GM21528 (cell line): ENCODE measurements around the gene CELF5.

ENCODE experiments used
- ATAC-seq: cut with Tn5 transposase; IDR thresholded peaks from one replicate; pipeline ENCODE4 v1.9.1; 2021; ENCODE audit warnings: mild to moderate bottlenecking, moderate library complexity; ENCODE audit not compliant: unreplicated experiment, low FRiP score

The CELF5 gene

DNA sequence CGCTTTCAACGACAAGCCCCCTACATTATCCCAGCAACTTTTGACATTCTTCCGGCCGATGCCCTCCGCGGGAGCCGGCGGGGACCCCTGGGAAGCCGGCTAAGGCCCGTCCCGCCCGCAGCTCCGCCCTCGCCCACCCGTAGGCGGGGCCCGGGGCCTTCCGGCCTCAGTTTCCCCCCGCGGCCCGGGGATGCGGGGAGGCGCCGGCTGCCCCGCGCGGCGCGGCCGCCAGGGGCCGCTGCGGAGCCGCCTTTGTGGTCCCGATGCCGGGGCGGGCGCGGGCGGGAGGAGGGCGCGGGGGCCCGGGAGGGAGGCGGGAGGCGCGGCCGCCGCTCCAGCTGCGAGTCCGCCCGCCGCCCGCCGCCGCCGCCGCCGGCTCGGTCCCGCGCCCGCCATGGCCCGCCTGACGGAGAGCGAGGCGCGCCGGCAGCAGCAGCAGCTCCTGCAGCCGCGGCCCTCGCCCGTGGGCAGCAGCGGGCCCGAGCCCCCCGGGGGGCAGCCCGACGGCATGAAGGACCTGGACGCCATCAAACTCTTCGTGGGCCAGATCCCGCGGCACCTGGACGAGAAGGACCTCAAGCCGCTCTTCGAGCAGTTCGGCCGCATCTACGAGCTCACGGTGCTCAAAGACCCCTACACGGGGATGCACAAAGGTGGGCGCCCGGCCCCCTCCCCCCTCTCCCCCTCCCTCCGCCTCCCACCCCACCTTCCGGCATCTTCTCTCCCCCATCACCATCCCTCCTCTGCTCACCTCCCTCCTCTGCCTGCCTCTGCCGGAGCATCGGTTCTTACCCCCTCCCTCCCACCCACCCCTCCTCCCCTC is at the start of gene CELF5:
TSS of gene CELF5 (plus strand) at position 316 of the 823 bp plus-strand sequence. CDS start at position 395, 79 bp downstream.
- no peak for ATAC-seq

DNA sequence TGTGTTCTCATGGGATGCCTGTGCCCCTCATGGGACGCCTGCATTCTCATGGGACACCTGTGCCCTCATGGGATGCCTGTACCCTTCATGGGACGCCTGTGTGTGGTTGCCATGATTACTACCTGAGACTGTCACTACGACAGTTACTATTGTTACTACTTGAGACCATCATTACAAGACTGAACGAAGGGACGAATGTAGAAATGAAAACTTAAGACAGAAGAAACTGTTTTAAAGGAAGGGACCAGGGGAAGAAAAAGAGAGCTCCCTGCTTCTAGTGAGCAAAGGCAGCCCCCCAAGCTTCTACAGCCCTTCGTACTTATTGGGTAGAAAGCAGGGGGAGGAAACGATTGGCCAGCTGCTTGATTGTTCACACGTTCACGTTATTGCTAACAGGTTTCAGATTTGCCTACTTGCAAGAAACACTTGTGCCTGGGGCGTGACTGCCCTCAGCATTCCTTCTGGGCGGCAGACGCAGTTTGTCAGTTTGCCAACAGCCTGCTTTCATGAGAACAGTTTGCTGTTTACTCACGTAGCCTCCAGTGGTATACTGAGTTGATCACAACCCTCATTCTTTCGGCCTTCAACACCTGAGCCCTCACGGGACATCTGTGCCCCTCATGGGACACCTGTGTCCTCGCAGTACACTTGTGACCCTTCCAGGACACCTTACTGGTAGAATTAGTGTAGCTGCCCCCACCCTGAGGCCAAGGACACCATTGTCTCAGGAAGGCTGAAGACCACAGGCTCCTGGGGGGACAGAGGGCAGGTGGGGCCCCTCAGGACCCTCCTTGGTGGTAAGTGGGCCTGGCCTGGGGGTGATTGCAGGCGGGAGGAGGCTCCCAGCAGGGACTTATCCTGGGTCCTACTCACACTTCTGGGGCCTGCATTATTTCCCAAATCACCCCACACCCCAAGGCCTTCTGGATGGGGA is 48.4 kb upstream of the CELF5 start:
- ATAC-seq = no peak

DNA sequence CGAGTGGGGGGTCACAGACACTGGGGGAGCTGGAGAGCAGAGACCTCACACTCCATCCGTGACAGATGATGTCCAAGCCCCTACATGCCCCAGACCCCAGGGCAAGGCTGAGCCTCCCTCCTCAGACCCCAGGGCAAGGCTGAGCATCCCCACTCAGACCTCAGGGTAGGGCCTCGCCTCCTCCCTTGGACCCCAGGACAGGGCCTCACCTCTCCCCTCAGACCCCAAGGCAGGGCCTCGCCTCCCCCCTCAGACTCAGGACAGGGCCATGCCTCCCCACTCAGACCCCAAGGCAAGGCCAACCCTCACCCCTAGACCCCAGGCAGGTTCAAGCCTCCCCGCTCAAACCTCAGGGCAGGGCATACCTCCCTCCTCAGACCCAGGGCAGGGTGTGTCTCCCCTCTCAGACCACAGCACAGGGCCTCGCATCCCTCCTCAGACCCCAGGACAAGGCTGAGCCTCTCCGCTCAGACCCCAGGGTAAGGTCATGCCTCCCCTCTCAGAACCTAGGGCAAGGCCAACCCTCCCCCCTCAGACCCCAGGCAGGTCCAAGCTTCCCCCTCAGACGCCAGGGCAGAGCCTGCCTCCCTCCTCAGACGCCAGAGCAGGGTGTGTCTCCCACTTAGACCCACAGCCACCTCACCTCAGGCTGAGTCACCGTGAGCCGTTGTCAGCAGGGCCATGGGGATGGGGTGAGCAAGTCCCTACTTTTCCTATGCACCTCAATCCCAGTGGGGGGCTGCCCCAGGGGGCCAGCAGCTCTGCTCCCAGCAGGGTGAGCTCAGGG is 47.6 kb upstream of the CELF5 start:
- ATAC-seq = no peak

DNA sequence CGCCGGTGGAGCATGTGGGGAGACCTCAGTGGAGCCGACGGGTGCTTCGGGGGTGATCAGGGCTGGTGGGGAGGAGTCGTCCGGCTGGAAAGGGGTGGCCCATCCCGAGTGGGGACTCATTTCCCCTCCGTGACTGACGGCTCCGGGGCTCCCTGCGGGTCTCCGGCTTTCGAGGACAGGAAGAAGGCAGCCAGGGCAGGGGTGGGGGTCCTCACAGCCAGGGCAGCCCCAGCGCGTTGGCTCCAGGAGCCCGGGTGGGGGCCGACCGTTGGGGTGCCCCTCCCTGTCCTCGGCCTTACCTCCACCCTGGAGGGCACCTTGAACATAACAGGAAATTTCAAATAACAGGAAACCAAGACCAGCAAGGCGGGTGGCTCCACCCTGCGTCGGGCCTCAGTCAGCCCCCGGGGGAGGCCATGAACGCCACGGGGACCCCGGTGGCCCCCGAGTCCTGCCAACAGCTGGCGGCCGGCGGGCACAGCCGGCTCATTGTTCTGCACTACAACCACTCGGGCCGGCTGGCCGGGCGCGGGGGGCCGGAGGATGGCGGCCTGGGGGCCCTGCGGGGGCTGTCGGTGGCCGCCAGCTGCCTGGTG is 46.0 kb upstream of the CELF5 start, which contains the start of gene S1PR4:
TSS of gene S1PR4 (plus strand) at position 393 of the 596 bp plus-strand sequence. CDS start at position 417, 24 bp downstream.
- peak; percentile 39 for ATAC-seq

DNA sequence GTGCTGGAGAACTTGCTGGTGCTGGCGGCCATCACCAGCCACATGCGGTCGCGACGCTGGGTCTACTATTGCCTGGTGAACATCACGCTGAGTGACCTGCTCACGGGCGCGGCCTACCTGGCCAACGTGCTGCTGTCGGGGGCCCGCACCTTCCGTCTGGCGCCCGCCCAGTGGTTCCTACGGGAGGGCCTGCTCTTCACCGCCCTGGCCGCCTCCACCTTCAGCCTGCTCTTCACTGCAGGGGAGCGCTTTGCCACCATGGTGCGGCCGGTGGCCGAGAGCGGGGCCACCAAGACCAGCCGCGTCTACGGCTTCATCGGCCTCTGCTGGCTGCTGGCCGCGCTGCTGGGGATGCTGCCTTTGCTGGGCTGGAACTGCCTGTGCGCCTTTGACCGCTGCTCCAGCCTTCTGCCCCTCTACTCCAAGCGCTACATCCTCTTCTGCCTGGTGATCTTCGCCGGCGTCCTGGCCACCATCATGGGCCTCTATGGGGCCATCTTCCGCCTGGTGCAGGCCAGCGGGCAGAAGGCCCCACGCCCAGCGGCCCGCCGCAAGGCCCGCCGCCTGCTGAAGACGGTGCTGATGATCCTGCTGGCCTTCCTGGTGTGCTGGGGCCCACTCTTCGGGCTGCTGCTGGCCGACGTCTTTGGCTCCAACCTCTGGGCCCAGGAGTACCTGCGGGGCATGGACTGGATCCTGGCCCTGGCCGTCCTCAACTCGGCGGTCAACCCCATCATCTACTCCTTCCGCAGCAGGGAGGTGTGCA is 45.3 kb upstream of the CELF5 start:
- peak; percentile 22 for ATAC-seq

DNA sequence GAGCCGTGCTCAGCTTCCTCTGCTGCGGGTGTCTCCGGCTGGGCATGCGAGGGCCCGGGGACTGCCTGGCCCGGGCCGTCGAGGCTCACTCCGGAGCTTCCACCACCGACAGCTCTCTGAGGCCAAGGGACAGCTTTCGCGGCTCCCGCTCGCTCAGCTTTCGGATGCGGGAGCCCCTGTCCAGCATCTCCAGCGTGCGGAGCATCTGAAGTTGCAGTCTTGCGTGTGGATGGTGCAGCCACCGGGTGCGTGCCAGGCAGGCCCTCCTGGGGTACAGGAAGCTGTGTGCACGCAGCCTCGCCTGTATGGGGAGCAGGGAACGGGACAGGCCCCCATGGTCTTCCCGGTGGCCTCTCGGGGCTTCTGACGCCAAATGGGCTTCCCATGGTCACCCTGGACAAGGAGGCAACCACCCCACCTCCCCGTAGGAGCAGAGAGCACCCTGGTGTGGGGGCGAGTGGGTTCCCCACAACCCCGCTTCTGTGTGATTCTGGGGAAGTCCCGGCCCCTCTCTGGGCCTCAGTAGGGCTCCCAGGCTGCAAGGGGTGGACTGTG is 44.6 kb upstream of the CELF5 start:
- ATAC-seq = peak; percentile 33

DNA sequence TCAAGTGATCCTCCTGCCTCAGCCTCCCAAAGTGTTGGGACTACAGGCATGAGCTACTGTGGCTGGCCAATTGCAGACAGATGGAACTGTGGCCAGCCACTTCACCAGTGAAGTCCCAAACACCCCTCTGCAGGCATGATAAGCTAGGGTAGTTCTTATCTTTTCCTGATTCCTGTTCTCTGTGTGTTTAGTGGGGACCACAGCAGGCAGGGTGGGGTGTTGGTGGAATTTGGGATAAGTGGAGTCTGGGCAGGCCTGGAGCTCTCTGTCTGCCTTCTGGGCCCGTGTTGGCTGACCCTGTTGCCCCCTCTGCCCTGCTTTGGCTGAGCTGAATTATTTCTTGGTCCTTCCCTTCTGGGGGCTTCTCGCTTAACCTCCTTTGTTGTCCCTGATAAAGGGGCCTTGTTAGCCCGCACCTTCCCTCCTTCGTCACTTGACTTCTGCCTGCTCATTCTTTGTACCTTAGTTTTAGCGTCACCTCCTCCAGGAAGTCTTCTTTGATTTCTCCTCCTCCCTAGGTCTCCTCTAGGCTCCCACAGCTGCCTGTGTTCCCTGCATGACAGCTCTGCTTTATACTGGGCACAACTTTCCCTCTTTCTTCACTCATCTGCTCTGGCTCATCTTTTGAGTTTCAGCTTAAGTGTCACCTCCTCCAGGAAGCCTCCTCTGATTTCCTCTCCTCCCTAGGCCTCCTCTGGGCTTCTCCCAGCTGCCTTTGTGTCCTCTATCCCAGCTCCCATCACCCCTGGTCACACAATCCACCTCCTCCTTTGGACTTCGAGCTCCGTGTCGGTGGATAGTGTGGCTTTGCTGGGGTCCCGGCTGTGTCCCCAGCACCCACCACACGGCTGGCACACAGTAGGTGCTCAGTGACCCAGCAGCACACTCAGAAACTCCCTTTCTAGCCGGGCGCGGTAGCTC is 40.5 kb upstream of the CELF5 start:
- no peak for ATAC-seq

DNA sequence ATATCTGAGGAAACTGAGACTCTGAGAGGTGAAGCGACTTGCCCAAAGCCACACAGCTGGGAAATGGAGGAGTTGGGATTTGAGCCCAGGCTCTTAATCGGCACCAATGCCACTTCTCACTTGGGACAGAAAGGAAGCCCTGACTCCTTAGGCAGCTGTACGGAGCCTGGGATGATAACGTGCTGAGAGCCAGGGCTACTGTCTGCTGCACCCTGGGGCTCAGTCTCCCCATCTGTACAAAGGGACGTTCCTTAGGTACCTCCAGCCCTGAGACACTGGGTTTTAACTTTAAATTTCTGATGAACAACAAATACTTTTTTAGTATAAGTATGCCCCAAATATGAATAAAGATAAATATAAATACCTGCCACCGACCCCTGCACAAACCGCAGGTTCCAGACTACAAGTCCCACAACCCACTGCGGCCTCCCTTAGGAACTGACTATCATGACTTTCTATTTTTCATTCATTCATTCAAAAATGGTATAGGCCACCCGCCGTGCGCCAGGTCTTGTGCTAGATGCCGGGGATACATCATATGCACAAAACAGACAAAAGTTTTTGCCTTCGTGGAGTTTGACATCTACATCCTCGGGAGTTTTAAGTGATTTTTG is 39.5 kb upstream of the CELF5 start:
- peak; percentile 21 for ATAC-seq

DNA sequence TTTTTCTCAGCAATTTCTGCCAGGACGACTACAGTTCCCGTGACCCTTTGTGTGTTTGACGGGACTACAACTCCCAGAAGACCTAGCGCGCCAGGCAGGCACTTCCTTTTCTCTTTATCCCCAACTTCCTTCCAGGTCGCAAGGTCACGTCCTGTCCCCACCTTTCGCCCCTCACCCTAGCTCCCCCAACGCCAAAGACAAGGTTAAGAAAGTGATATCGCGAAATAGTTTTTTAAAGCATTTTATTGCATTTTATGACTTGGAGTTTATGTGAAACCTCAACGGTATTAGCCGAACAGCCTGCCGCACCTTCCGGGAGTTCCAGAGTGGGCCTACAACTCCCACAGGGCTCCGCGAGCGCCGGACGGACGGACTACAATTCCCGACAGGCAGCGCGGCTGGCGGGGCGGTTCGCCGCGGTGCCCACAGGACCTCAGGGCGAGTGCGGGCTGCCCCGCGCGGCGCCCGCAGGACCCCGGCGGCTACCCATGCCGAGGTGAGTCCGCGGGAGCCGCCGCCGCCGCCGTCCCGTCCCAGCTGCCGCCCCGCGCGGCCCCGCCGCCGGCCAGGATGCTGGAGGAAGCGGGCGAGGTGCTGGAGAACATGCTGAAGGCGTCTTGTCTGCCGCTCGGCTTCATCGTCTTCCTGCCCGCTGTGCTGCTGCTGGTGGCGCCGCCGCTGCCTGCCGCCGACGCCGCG is 38.9 kb upstream of the CELF5 start, which contains the start of gene NCLN:
TSS of gene NCLN (plus strand) at position 470 of the 699 bp plus-strand sequence. CDS start at position 571, 101 bp downstream.
- ATAC-seq = peak; percentile 73

DNA sequence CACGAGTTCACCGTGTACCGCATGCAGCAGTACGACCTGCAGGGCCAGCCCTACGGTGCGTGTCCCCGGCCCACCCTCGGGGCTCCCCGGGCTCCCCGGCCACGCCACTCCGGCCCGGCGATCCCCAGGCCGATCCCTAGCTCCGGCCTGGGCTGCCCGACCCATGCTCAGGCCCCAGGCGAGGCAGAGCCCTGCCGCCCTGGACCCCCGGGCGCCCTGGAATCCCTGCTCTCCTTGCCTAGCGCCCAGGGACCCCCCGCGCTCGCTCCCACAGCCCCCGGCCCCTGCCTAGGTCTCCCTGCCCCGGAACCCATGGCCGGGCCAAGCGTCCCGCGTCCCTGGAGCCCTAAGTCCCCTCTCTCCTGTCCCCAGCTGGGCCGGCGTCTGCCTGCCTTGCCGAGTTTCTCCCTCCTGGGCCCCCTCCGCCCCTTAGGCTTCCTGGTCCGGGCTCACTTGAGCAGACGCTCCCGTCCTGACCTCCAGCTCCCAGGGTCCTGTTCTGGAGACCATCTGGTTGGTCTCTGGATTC is 38.2 kb upstream of the CELF5 start:
- ATAC-seq = no peak

DNA sequence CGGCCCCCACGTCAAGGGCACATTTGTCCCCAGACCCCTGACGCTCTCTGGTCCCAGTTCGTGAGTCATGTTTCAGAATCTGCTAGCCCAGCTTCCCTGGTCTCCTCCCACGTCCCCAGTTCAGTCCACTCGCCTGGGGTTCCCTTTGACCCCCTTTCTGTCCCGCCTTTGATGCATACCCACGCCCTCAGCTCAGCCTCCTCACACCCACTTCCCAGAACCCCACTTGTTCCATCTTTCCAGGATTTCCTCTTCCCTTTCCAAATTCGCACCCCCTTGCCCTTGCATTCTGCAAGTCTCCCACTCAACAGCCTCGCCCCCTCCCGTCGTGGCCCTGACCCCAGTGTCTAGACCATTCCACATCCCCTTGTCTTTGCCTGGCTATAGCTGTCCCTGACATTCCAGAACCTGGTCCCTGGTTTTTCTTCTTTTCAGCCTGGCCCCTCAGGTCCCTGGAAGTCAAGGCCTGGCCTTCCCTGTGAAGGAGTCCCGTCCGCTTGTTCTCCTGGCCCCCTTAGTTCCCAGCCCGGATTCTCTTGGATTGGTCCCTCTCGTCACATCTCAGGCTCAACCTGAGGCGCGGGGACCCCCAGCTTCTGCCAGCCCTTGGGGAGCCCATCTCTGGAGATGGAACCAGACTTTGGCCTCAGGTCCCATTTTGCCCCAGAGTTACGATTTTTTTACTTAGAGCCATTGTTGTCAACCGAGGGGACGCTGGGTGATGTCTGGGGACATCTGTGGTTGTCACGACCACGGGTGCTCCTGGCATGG is 37.4 kb upstream of the CELF5 start:
- no peak for ATAC-seq

DNA sequence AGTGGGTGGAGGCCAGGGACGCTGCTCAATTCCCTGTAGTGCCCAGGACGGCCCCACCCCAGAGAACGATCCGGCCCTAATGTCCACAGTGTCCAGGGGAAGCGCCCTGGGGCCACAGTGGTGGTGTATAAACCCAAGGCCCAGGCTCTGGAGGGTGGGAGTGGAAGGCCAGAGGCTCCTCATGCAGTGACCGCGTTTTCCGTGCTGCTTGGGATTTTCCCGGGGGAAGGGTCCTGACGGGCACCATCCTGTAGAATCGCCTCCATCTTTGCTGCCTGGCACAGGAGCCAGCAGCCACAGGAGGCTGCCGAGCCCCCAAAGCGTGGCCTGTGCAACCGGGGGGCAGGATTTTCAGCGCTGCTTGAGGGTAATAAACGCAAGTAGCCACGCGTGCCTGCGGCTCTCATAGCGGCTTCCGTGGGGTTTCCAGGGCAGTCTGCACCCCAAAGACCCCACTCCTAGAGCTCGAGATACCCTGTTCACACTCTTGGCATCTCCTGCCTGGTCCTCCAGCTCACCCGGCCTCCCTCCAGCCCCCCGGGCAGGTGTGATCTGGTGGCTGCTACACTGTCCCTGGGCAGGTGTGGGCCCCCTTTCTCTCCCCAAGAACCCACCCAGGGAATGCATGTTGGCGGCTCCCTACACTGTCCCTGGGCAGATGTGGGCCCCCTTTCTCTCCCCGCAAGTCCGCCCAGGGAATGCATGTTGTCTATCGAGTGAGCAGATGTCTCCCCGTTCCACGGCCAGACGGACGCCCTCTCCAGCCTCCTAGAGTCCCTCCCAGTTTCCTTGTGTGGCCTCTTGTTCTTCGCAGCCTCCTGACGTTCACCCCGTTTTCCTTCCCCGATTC is 36.6 kb upstream of the CELF5 start:
- no peak for ATAC-seq

DNA sequence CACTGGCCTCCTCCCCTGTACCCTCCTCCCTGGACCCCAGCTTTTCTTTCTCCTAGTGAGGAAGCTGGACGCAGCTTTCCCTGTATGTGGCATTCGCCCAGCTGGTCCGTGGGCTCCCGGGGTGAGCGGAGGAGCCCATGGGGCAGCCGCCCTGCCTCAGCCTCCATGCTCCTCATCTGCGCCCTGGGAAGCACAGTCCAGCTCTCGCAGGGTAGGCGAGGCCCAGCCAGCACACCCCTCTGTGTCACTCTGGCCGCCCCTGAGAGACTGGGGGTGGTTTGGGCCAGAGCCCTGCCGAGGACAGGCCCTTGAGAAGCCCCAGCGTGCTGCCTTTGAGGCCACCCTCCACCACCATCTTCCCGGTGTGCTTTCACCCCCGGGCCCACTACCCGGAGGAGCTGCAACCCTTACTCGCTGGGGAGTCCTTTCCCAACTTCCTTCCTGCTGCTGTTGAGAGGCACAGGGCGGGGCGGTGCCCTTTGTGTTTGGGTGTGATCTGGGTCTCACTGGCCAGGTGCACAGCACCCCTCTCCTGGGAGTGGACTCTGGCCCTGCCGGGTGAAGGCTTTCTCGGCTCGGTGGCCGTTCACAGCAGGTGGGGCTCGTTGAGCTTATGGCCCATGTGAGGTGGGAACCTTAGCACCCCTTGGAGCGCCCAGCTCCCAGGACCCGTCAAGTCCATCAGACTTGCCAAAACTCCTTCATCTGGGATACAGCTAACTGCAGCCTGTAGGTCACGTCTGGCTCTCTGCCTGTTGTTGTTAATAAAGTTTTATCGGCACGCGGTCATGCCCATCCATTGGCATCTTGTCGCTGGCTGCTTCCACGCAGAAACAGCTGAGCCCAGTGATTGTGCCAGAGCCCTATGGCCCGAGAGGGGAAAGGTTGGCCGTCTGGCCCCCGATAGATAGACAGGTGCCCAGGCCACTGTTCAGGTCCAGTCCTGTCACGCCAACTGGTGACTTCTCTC is 35.5 kb upstream of the CELF5 start:
- no peak for ATAC-seq
